Ramos (cell line): ENCODE measurements around the gene HES4.

ENCODE experiments used
- in situ Hi-C: fragments of 300-500 bp; cut with MboI; formaldehyde crosslinking; loops from one replicate; pipeline ENCODE4 v1.14.3; 2022; ENCODE audit warnings: low sequenced_read_pairs; ENCODE audit not compliant: unreplicated experiment

Gene HES4

GRCh38 chr1:1034439-1034781, 34.5 kb upstream of the HES4 start:
- in situ Hi-C loops: loop anchor here (10.0 kb wide), 1 partner anchor 260 kb away; no protein-coding TSS in a partner anchor

GRCh38 chr1:1033731-1034438, 34.0 kb upstream of the HES4 start:
- in situ Hi-C loops: loop anchor here (10.0 kb wide), 1 partner anchor 261 kb away; no protein-coding TSS in a partner anchor

- in situ Hi-C loops: loop anchor here (10.0 kb wide), 1 partner anchor 262 kb away; no protein-coding TSS in a partner anchor
These were observed 33.2 kb upstream of the HES4 start for GRCh38 chr1:1033009-1033587.

- in situ Hi-C loops: loop anchor here (10.0 kb wide), 1 partner anchor 262 kb away; no protein-coding TSS in a partner anchor
These were observed 32.5 kb upstream of the HES4 start for GRCh38 chr1:1032424-1032823.

- in situ Hi-C loops: loop anchor here (10.0 kb wide), 1 partner anchor 263 kb away; no protein-coding TSS in a partner anchor
These were observed 31.9 kb upstream of the HES4 start for GRCh38 chr1:1031659-1032235.

- in situ Hi-C loops: loop anchor here (10.0 kb wide), 1 partner anchor 264 kb away; no protein-coding TSS in a partner anchor
These were observed 31.2 kb upstream of the HES4 start for GRCh38 chr1:1030867-1031658.

GRCh38 chr1:1027791-1028190, 27.9 kb upstream of the HES4 start:
- in situ Hi-C loops: no loop called here

- in situ Hi-C loops: no loop called here
These were observed 26.9 kb upstream of the HES4 start for GRCh38 chr1:1026599-1027413.

- in situ Hi-C loops: no loop called here
These were observed 25.8 kb upstream of the HES4 start for GRCh38 chr1:1025730-1026129.

GRCh38 chr1:1024771-1025699, 25.1 kb upstream of the HES4 start:
- in situ Hi-C loops: no loop called here

- in situ Hi-C loops: no loop called here
These were observed 24.4 kb upstream of the HES4 start for GRCh38 chr1:1024149-1024770.

- in situ Hi-C loops: no loop called here
These were observed 23.8 kb upstream of the HES4 start for GRCh38 chr1:1023700-1024099.

- in situ Hi-C loops: no loop called here
These were observed 22.6 kb upstream of the HES4 start for GRCh38 chr1:1022302-1023009.

GRCh38 chr1:1021920-1022259, 22.0 kb upstream of the HES4 start:
- in situ Hi-C loops: no loop called here

- in situ Hi-C loops: no loop called here
These were observed 21.4 kb upstream of the HES4 start for GRCh38 chr1:1021010-1021919.

GRCh38 chr1:1020415-1021009, 20.6 kb upstream of the HES4 start:
- in situ Hi-C loops: no loop called here
